Measurements from ENCODE around the gene MEF2B.

DNA sequence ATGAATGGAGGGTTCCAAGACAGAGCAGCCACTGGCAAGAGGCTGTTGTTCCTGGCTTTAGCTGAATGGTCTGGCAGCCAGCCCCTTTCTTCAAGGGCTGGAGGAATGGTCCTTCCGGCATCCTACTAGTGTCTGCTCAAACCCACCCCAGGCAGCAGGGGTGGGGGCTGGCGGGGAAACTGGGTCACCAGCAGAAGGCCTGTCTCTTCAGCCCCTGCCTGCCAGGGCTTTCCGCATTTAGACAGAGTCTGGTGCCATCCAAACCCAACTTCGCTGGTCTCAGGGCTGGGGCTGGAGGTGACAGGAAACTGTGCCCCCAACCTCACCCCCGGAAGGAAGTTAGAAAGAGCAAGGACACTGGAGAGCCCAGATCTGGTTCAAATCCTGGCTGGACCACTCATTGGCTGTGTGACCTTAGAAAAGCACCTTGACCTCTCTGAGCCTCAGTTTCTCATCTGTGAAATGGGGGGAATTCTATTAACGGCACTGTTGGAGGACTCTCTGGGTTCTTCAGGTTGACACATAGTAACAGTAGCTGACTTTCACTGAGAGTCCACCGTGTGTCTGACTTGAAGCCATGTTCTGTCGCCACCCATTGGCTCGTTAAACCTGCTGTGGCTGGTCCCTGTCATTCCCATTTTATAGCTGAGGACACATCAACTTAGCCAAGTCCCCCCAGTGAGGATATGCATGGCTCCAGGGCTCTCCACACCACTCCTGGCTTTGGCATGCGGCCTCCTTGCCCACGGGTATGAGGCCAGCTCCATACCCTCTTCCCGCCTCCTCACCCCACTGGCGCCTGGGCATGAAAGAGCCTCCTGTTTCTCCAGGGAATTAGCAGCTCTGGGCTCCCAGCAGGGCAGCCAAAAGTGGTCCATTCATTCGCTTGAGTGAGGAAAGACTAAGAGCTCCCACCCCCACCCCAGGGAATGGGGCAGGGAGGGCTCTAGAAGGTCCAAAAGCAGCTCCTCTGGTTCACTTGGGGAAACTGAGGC, 35.6 kb upstream of the MEF2B start:
- TF ChIP-seq CTCF (IDR thresholded peaks at IDR 0.05; ENCODE audit: borderline replicate concordance, extremely low read depth, low read length, poor library complexity, severe bottlenecking) = no peak
- no peak for TF ChIP-seq EZH2 (IDR thresholded peaks at IDR 0.05; ENCODE audit: borderline replicate concordance, low read depth, low read length, severe bottlenecking)
